Pancreas (tissue), 10 donors: Measurements from ENCODE around the gene CHCHD3. TPM values are rescaled to one million over a fixed set of nuclear protein-coding genes. Genes with fewer than 3 reads are reported as not detected.
A peak's percentile ranks its signal among the peaks of the same experiment; 100 is the strongest.
"Not testable (repeated sequence)": the region's sequence is repeated elsewhere in the genome, so short reads cannot be mapped to it uniquely, and the experiment has no call there.

ENCODE experiments used
- ATAC-seq, 4 donors: fragments of 200-7000 bp; cut with Tn5 transposase; one replicate each; pipeline versions ENCODE4 v1.8.0 to v1.9.1; 2020; ENCODE audit warnings: mild to moderate bottlenecking in 4 of 4, moderate library complexity in 4 of 4
- DNase-seq, 6 donors: peaks; one replicate each; pipeline ENCODE4 v3.0.0-alpha.2; 2020
- FAIRE-seq: peaks from 2 replicates; lab custom pipeline; 2012; peaks lifted over from hg19 to GRCh38; lab: Jason Lieb, UNC
- H3K27ac ChIP-seq, 4 donors: fragments of 200-600 bp; sonication (generic); 1 replicate in 3 of 4; 2 replicates in 1 of 4; pipeline versions ENCODE4 v1.5.0 to v1.8.0; 2020
- H3K27me3 ChIP-seq, 4 donors: fragments of 200-600 bp; one replicate each; pipeline ENCODE4 v1.8.0; 2021
- H3K36me3 ChIP-seq, 3 donors: fragments of 200-600 bp; sonication (generic) in 1 of 3; one replicate each; pipeline versions ENCODE4 v1.5.0 to v1.8.0; 2020 to 2021
- H3K4me1 ChIP-seq, 3 donors: fragments of 200-600 bp; one replicate each; pipeline ENCODE4 v1.8.0; 2021
- H3K4me3 ChIP-seq, 4 donors: fragments of 200-600 bp; sonication (generic) in 2 of 4; one replicate each; pipeline versions ENCODE4 v1.5.0 to v1.8.0; 2020 to 2021
- H3K9me3 ChIP-seq, 4 donors: fragments of 200-600 bp; one replicate each; pipeline ENCODE4 v1.8.0; 2021
- WGBS, 2 donors: extraction: QIAGEN DNeasy Blood & Tissue Kit; methylation state at CpG; one replicate each; pipeline ENCODE4 v1.1.7; 2013; 5-methylcytosine and 5-hydroxymethylcytosine counted together
- intact Hi-C, 3 donors: fragments of 100-400 bp; cut with DNase I; formaldehyde crosslinking; loops; one replicate each; pipeline versions ENCODE4 v1.11.1 to v1.14.2; 2022
- polyA plus RNA-seq, 2 donors: library from polyadenylated mRNA; stranded (reverse); fragments of 200-250 nt; gene quantifications; one replicate each; pipeline ENCODE4 v1.2.3, GENCODE V29; 2013
- total RNA-seq, 6 donors: library from RNA; stranded (reverse); fragmentation: NEBNext Ultra II Directional in 4 of 6; extraction: Animal tissue kit (Norgen Biotek cat#: 25700) in 4 of 6; gene quantifications; one replicate each; pipeline versions ENCODE4 v1.2.1 to v1.2.4, GENCODE V29; 2021 to 2023
- TF ChIP-seq, protein P1 (sequence below), 4 donors: fragments of 200-600 bp; sonication (generic) in 3 of 4; IDR thresholded peaks; one replicate each; pipeline versions ENCODE4 v1.5.0 to v1.8.0; 2021; ENCODE audit warnings: antibody characterized with exemption in 4 of 4
- donor health status: healthy with polysubstance abuse.
- donor health status: DM: no; HTN: no; CAD: no; lungs with moderate emphysema.
- donor health status: DM: no; HTN: no; CAD: no.
- donor health status: control.
- donor health status: control.
- donor health status: Bipolar disorder and iron deficiency.
- donor health status: DM: yes; HTN: yes; CAD: no.
- donor health status: DM: no; HTN: no; CAD: no.
- donor health status: DM: no; HTN: no; CAD: no.
- donor health status: DM: yes; HTN: yes; CAD: no.

Gene CHCHD3
- total and polyA plus RNA-seq, 8 donors = 7.9 to 23.2 (median 19.3) TPM

DNA sequence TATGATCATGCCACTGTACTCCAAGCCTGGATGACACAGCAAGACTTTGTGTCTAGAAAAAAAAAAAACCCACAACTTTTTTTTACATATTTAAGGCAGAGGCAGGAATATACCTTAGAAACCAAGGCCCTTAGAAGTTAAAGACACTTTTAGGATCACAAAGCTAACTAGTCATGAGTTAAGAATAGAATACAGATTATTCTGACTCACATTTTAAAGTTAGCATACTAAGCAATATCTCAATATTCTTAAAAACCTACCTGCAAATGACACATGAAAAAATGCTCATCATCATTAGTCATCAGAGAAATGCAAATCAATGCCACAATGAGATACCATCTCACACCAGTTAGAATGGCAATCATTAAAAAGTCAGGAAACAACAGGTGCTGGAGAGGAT, 177.7 kb downstream of the CHCHD3 start:
- no peak for FAIRE-seq

DNA sequence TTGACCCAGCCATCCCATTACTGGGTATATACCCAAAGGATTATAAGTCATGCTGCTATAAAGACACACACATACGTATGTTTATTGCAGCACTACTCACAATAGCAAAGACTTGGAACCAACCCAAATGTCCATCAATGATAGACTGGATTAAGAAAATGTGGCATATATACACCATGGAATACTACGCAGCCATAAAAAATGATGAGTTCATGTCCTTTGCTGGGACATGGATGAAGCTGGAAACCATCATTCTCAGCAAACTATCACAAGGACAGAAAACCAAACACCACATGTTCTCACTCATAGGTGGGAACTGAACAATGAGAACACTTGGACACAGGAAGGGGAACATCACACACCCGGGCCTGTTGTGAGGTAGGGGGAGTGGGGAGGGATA, 179.6 kb downstream of the CHCHD3 start:
- intact Hi-C loops, H3K4me3 ChIP-seq, H3K36me3 ChIP-seq, H3K27me3 ChIP-seq, DNase-seq, FAIRE-seq, H3K9me3 ChIP-seq, H3K27ac ChIP-seq, ATAC-seq, H3K4me1 ChIP-seq: not testable (repeated sequence)
- WGBS, 2 donors = 95% methylated on average over 3 of the region's 3 CpGs

More for the DNA sequence above, 177.7 kb downstream of the CHCHD3 start:
- TF ChIP-seq, protein P1, sequence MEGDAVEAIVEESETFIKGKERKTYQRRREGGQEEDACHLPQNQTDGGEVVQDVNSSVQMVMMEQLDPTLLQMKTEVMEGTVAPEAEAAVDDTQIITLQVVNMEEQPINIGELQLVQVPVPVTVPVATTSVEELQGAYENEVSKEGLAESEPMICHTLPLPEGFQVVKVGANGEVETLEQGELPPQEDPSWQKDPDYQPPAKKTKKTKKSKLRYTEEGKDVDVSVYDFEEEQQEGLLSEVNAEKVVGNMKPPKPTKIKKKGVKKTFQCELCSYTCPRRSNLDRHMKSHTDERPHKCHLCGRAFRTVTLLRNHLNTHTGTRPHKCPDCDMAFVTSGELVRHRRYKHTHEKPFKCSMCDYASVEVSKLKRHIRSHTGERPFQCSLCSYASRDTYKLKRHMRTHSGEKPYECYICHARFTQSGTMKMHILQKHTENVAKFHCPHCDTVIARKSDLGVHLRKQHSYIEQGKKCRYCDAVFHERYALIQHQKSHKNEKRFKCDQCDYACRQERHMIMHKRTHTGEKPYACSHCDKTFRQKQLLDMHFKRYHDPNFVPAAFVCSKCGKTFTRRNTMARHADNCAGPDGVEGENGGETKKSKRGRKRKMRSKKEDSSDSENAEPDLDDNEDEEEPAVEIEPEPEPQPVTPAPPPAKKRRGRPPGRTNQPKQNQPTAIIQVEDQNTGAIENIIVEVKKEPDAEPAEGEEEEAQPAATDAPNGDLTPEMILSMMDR (IDR thresholded peaks at IDR 0.05) = no peak
- H3K36me3 ChIP-seq = no peaks in the 10 kb centered on the region
- H3K9me3 ChIP-seq = no peaks in the 10 kb centered on the region
- H3K4me3 ChIP-seq = no peak overlapping the region
- intact Hi-C loops = no loop called here
- H3K27ac ChIP-seq = no peak overlapping the region
- DNase-seq = no peak
- ATAC-seq = no peak
- H3K27me3 ChIP-seq = no peaks in the 10 kb centered on the region
- H3K4me1 ChIP-seq = no peaks in the 10 kb centered on the region

DNA sequence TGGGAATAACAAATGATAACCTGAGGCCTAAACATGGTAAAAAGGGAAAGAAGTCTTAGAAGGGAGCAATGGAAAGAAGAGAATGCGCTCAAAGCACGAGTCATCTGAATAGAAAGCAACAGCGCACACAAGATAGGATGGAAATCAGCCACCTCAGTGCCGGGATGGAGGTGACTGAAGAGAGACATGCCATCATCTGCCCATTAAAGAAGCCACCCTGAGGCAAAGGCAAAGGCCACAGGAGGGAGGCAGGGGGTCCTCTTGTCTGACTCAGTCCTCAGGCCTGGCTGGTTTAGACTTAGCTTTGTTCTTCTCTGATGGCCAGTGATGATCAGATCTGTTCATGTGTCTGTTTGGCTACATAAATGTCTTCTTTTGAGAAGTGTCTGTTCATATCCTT, 180.6 kb downstream of the CHCHD3 start:
- no peaks in the 10 kb centered on the region for H3K27me3 ChIP-seq
- TF ChIP-seq, protein P1 (IDR thresholded peaks at IDR 0.05) = no peak
- H3K36me3 ChIP-seq = no peaks in the 10 kb centered on the region
- no peaks in the 10 kb centered on the region for H3K4me1 ChIP-seq
- FAIRE-seq (no peak), ATAC-seq (no peak), DNase-seq (no peak)
- no peaks in the 10 kb centered on the region for H3K9me3 ChIP-seq
- intact Hi-C loops = no loop called here
- 73 to 86% methylated on average over 4 of the region's 4 CpGs for WGBS, 2 donors
- no peak overlapping the region for H3K27ac ChIP-seq
- no peak overlapping the region for H3K4me3 ChIP-seq

DNA sequence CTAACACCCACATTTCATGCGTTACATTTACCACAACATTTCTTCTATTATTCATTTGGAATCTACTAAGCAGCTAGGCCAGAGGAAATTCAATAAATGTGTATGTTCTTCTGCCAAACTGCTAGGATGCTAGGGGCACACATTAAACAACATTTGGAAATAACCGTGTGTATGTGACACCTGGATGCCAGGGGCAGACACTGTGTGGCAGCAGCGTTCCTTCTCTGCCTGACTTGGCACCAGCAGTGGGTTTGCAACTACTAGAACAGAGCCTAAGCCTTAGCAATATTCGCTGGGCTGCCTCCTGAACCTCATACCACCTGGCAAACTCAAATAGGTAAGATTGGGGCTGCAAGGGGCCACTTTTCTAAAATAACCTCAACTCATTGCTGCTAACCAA, 182.1 kb downstream of the CHCHD3 start:
- no peak for FAIRE-seq
- Histone ChIP-seq H3K36me3 (no peaks in the 10 kb centered on the region), H3K27me3 (no peaks in the 10 kb centered on the region), H3K27ac (no peak overlapping the region), H3K4me1 (no peaks in the 10 kb centered on the region), H3K9me3 (no peaks in the 10 kb centered on the region), H3K4me3 (no peak overlapping the region)
- intact Hi-C loops = no loop called here
- WGBS, 2 donors = 78 to 88% methylated on average over 4 of the region's 4 CpGs
- ATAC-seq = peak in 2 of 4 donors; percentile 37 to 45
- TF ChIP-seq, protein P1 (IDR thresholded peaks at IDR 0.05) = no peak
- no peak for DNase-seq

DNA sequence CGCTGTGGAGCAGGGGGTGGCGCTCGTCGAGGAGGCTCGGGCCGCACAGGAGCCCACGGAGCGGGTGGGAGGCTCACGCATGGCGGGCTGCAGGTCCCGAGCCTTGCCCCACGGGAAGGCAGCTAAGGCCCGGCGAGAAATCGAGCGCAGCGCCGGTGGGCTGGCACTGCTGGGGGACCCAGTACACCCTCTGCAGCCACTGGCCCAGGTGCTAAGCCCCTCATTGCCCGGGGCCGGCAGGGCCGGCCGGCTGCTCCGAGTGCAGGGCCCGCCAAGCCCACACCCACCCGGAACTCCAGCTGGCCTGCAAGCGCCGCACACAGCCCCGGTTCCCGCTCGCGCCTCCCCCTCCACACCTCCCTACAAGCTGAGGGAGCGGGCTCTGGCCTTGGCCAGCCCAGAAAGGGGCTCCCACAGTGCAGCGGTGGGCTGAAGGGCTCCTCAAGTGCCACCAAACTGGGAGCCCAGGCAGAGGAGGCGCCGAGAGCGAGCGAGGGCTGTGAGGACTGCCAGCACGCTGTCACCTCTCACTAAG, 183.2 kb downstream of the CHCHD3 start:
- ATAC-seq, H3K36me3 ChIP-seq, H3K4me1 ChIP-seq, intact Hi-C loops, H3K9me3 ChIP-seq, H3K4me3 ChIP-seq, H3K27ac ChIP-seq, H3K27me3 ChIP-seq, FAIRE-seq: not testable (repeated sequence)
- DNase-seq = peak in 1 of 6 donors; percentile 47
- WGBS, 2 donors = 96 to 99% methylated on average over 31 to 38 of the region's 38 CpGs

GRCh38 chr7:132897093-132897687, 184.7 kb downstream of the CHCHD3 start:
- H3K27ac ChIP-seq = no peak overlapping the region
- no peak for FAIRE-seq
- H3K4me3 ChIP-seq = no peak overlapping the region
- TF ChIP-seq, protein P1 (IDR thresholded peaks at IDR 0.05) = no peak
- WGBS, 2 donors = 95 to 96% methylated on average over 3 of the region's 3 CpGs
- H3K9me3 ChIP-seq = no peaks in the 10 kb centered on the region
- no peak for ATAC-seq
- no peaks in the 10 kb centered on the region for H3K4me1 ChIP-seq
- intact Hi-C loops = no loop called here
- DNase-seq = no peak
- no peaks in the 10 kb centered on the region for H3K27me3 ChIP-seq
- no peaks in the 10 kb centered on the region for H3K36me3 ChIP-seq
